CD14-positive monocyte (primary cell): Measurements from ENCODE around the gene SGK1. TPM values are rescaled to one million over a fixed set of nuclear protein-coding genes. Genes with fewer than 3 reads are reported as not detected.

Source experiments
- DNase-seq, 3 donors: peaks; one replicate each; pipeline ENCODE4 v3.0.0-alpha.2; 2011 to 2022
- H2AFZ ChIP-seq: 2 replicates; pipeline ENCODE4 v1.6.0; 2012; ENCODE audit warnings: mild to moderate bottlenecking, low read depth, low read length, inconsistent platforms; ENCODE audit not compliant: insufficient read depth, poor library complexity, severe bottlenecking
- H3K27ac ChIP-seq, 2 donors: 1 replicate in 1 of 2; 2 replicates in 1 of 2; pipeline ENCODE4 v1.5.1; 2012 to 2013; ENCODE audit warnings: low read length in 2 of 2, control low read depth in 1 of 2, inconsistent platforms in 1 of 2, low read depth in 1 of 2, mild to moderate bottlenecking in 1 of 2
- H3K27me3 ChIP-seq, 2 donors: one replicate each; pipeline versions ENCODE4 v1.6.0 to v1.6.1; 2011 to 2013; ENCODE audit warnings: low read length in 2 of 2; ENCODE audit not compliant: control insufficient read depth in 2 of 2, insufficient read depth in 2 of 2
- H3K36me3 ChIP-seq, 2 donors: replicated peaks in 1 of 2; 1 replicate in 1 of 2; 2 replicates in 1 of 2; pipeline versions ENCODE4 v1.5.1 to v1.6.1; 2012 to 2013; ENCODE audit warnings: low read length in 2 of 2, control low read depth in 1 of 2, inconsistent platforms in 1 of 2, mild to moderate bottlenecking in 1 of 2; ENCODE audit not compliant: insufficient read depth in 2 of 2, control insufficient read depth in 1 of 2
- H3K4me1 ChIP-seq, 2 donors: 1 replicate in 1 of 2; 2 replicates in 1 of 2; pipeline versions ENCODE4 v1.5.1 to v1.6.1; 2012 to 2013; ENCODE audit warnings: low read length in 2 of 2, control low read depth in 1 of 2, inconsistent platforms in 1 of 2, mild to moderate bottlenecking in 1 of 2, moderate library complexity in 1 of 2; ENCODE audit not compliant: insufficient read depth in 2 of 2, control insufficient read depth in 1 of 2
- H3K4me2 ChIP-seq: replicated peaks from 2 replicates; pipeline ENCODE3; 2012; ENCODE audit warnings: low read length, moderate library complexity, mild to moderate bottlenecking; ENCODE audit not compliant: poor library complexity, severe bottlenecking; ENCODE audit errors: extremely low read depth
- H3K4me3 ChIP-seq, 3 experiments: fragments of 200-600 bp in 1 of 3; sonication (generic) in 1 of 3; replicated peaks in 1 of 3; 1 replicate in 2 of 3; 2 replicates in 1 of 3; pipeline ENCODE4 v1.5.1; 2011 to 2013; ENCODE audit warnings: low read length in 3 of 3, mild to moderate bottlenecking in 3 of 3, control low read depth in 2 of 3, low read depth in 2 of 3, inconsistent platforms in 1 of 3, moderate library complexity in 1 of 3
- H3K79me2 ChIP-seq: 2 replicates; pipeline ENCODE4 v1.6.0; 2012; ENCODE audit warnings: mild to moderate bottlenecking, control low read depth, inconsistent platforms, low read length, moderate library complexity; ENCODE audit not compliant: insufficient read depth
- H3K9ac ChIP-seq: 2 replicates; pipeline ENCODE4 v1.6.0; 2017; ENCODE audit warnings: low read length, mild to moderate bottlenecking; ENCODE audit not compliant: insufficient read depth, poor library complexity, severe bottlenecking
- H3K9me3 ChIP-seq, 2 donors: replicated peaks in 1 of 2; 1 replicate in 1 of 2; 2 replicates in 1 of 2; pipeline versions ENCODE4 v1.5.1 to v1.6.1; 2012 to 2013; ENCODE audit warnings: low read length in 2 of 2, control low read depth in 1 of 2; ENCODE audit not compliant: control insufficient read depth in 1 of 2, insufficient read depth in 1 of 2
- H4K20me1 ChIP-seq: 2 replicates; pipeline ENCODE4 v1.6.0; 2012; ENCODE audit warnings: mild to moderate bottlenecking, low read length, control low read depth, moderate library complexity; ENCODE audit not compliant: insufficient read depth
- H3K27ac Mint-ChIP-seq, 7 donors: one replicate each; pipeline ENCODE4 v1.8.0; 2020; ENCODE audit warnings: mild to moderate bottlenecking in 7 of 7, mixed read lengths in 7 of 7, moderate library complexity in 6 of 7, inconsistent platforms in 2 of 7
- H3K27me3 Mint-ChIP-seq, 3 donors: one replicate each; pipeline ENCODE4 v1.8.0; 2021 to 2022; ENCODE audit warnings: low read depth in 3 of 3, mild to moderate bottlenecking in 3 of 3, mixed read lengths in 3 of 3, moderate library complexity in 3 of 3, inconsistent platforms in 1 of 3
- H3K36me3 Mint-ChIP-seq, 2 donors: one replicate each; pipeline ENCODE4 v1.8.0; 2020; ENCODE audit warnings: mixed read lengths in 2 of 2, inconsistent platforms in 1 of 2, mild to moderate bottlenecking in 1 of 2
- H3K4me1 Mint-ChIP-seq: one replicate; pipeline ENCODE4 v1.8.0; 2020; ENCODE audit warnings: mild to moderate bottlenecking, mixed read lengths
- H3K4me3 Mint-ChIP-seq, 2 donors: one replicate each; pipeline ENCODE4 v1.8.0; 2020; ENCODE audit warnings: mild to moderate bottlenecking in 2 of 2, mixed read lengths in 2 of 2, moderate library complexity in 1 of 2
- H3K9me3 Mint-ChIP-seq, 7 donors: one replicate each; pipeline ENCODE4 v1.8.0; 2020 to 2022; ENCODE audit warnings: mixed read lengths in 7 of 7, mild to moderate bottlenecking in 6 of 7, moderate library complexity in 6 of 7, inconsistent platforms in 2 of 7
- CTCF ChIP-seq: fragments of 200-600 bp; IDR thresholded peaks from one replicate; pipeline ENCODE4 v1.8.0; 2022; ENCODE audit warnings: antibody characterized with exemption, mild to moderate bottlenecking
- WGBS: methylation state at CpG from one replicate; pipeline ENCODE4 v1.1.5; 2013; ENCODE audit warnings: missing lambda C conversion rate; ENCODE audit not compliant: insufficient coverage; 5-methylcytosine and 5-hydroxymethylcytosine counted together
- intact Hi-C, 2 donors: fragments of 100-400 bp; cut with micrococcal nuclease; formaldehyde crosslinking; loops; one replicate each; pipeline versions ENCODE4 v1.15.0 to v1.15.1; 2023
- polyA plus RNA-seq, 3 donors: library from polyadenylated mRNA; depleted of rRNA in 1 of 3; unstranded in 2 of 3; stranded (reverse) in 1 of 3; fragments of 300-500 nt in 2 of 3; fragments of >200 nt in 1 of 3; fragmentation: Illumina TruSeq in 2 of 3; gene quantifications; 1 replicate in 2 of 3; 2 replicates in 1 of 3; pipeline ENCODE4 v1.2.3, GENCODE V29; 2012 to 2021

SGK1 gene
- polyA plus RNA-seq, 3 donors = 373 to 419 (median 407) TPM

GRCh38 chr6:134315189-134315588 is 2.7 kb downstream of the SGK1 start:
- Histone ChIP-seq H3K4me2 (no peak overlapping the region), H3K27ac (no peak overlapping the region), H3K27me3 (peaks cover 26 to 32% of the 10 kb centered on the region in 2 donors), H4K20me1 (no peaks in the 10 kb centered on the region), H3K36me3 (no peaks in the 10 kb centered on the region), H2AFZ (no peak overlapping the region), H3K79me2 (no peaks in the 10 kb centered on the region), H3K9me3 (peaks cover 7 to 8% of the 10 kb centered on the region in 2 donors), H3K4me1 (peaks cover 8 to 15% of the 10 kb centered on the region in 2 donors), H3K9ac (no peak overlapping the region), H3K4me3 (no peak overlapping the region)
- no peak for TF ChIP-seq CTCF
- Mint-ChIP-seq H3K27ac (no peak overlapping the region), H3K4me1 (peaks cover 19% of the 10 kb centered on the region), H3K9me3 (peaks cover 5 to 21% (median 12%) of the 10 kb centered on the region in 7 donors), H3K27me3 (peaks cover 37 to 46% (median 43%) of the 10 kb centered on the region in 3 donors), H3K4me3 (no peak overlapping the region), H3K36me3 (peaks cover 10 to 21% of the 10 kb centered on the region in 2 donors)
- no CpG with 5 or more reads among the region's 1 CpG for WGBS
- DNase-seq = no peak
- intact Hi-C loops = loop anchor here in 1 of 2 donors (5.0 kb wide), 1 partner anchor 42 kb away; no protein-coding TSS in a partner anchor

- Histone ChIP-seq H4K20me1 (no peaks in the 10 kb centered on the region), H3K9me3 (no peaks in the 10 kb centered on the region), H2AFZ (no peak overlapping the region), H3K4me2 (no peak overlapping the region), H3K79me2 (no peaks in the 10 kb centered on the region), H3K27me3 (peaks cover 26 to 32% of the 10 kb centered on the region in 2 donors), H3K36me3 (no peaks in the 10 kb centered on the region), H3K27ac (no peak overlapping the region), H3K9ac (no peak overlapping the region), H3K4me3 (no peak overlapping the region), H3K4me1 (peaks cover 8 to 15% of the 10 kb centered on the region in 2 donors)
- peaks cover 42 to 45% (median 42%) of the 10 kb centered on the region in 3 donors for H3K27me3 Mint-ChIP-seq
- intact Hi-C loops = no loop called here
- H3K4me1 Mint-ChIP-seq = peaks cover 19% of the 10 kb centered on the region
- peaks cover 0 to 11% (median 3%) of the 10 kb centered on the region in 7 donors for H3K9me3 Mint-ChIP-seq
- no peak for TF ChIP-seq CTCF
- 100% methylated on average over 2 of the region's 4 CpGs for WGBS
- H3K4me3 Mint-ChIP-seq = no peak overlapping the region
- DNase-seq = no peak
- H3K27ac Mint-ChIP-seq = no peak overlapping the region
- H3K36me3 Mint-ChIP-seq = peaks cover 6 to 16% of the 10 kb centered on the region in 2 donors
These were observed 3.7 kb downstream of the SGK1 start for GRCh38 chr6:134314006-134314821.
